HG03460 (cell line): ENCODE measurements around the gene CRYGA.
"Not testable (repeated sequence)": the region's sequence is repeated elsewhere in the genome, so short reads cannot be mapped to it uniquely, and the experiment has no call there.

Experiments used
- ATAC-seq: cut with Tn5 transposase; IDR thresholded peaks from one replicate; pipeline ENCODE4 v1.9.1; 2021; ENCODE audit not compliant: unreplicated experiment

The CRYGA gene

DNA sequence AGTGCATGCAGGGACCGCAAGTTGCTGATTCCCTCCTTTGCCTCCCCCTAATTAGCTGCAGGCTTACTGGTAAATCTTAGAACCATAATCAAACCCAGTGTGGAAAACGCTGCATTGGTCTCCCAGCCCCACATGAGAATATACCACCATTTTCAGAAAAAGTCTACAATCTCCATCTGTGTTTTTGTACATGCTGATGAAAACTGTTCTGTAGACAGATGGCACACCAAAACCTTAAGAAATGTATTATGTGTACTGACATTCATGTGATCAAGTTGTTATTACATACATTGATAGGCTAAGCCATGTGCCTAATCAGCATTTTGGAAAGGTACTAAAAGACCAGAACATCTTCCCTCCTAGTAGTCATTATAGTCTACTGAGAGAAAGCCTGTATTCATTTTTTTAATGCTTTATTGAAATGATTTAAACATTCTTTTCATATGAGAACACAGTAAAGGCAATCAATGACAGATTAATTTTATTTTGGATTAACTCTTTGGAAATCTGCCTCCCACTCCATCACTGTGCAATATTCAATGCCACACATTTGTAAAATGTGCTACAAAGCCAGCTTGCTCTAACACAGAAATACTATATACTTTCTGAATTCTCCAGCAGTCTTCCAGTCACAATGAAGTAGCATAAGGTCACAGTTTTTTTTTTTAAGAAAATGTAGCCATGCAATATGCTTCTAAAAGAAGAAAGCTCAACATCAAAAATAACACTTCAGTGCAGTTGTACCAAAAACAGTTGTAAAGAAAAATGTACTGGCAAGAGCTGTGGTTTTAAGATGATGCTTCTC lies 1.8 kb upstream of the CRYGA start:
- no peak for ATAC-seq

GRCh38 chr2:208156439-208156838 lies 7.0 kb downstream of the CRYGA start:
- no peak for ATAC-seq

DNA sequence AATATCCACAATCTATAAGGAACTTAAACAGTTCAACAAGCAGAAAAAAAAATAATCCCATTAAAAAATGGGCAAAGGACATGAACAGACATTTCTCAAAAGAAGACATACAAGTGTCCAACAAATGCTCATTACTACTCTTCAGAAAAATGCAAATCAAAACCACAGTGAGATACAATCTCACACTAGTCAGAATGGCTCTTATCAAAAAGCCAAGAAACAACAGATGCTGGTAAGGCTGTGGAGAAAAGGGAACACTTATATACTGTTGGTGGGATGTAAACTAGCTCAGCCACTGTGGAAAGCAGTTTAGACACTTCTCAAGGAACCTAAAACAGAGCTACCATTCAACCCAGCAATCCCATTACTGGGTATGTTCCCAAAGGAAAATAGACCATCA lies 10.2 kb downstream of the CRYGA start:
- no peak for ATAC-seq

DNA sequence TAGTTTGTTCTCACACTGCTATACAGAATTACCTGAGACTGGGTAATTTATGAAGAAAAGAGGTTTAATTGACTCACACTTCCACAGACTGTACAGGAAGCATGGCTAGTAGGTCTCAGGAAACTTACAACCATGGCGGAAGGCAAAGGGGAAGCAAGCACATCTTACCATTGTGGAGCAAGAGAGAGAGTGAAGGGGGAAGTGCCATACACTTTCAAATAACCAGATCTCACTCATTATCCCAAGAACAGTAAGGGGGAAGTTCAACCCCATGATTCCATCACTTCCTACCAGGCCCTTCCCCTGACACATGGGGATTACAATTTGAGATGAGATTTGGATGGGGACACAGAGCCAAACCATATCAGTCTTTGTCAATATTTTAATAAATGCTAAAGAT lies 12.4 kb downstream of the CRYGA start:
- no peak for ATAC-seq

DNA sequence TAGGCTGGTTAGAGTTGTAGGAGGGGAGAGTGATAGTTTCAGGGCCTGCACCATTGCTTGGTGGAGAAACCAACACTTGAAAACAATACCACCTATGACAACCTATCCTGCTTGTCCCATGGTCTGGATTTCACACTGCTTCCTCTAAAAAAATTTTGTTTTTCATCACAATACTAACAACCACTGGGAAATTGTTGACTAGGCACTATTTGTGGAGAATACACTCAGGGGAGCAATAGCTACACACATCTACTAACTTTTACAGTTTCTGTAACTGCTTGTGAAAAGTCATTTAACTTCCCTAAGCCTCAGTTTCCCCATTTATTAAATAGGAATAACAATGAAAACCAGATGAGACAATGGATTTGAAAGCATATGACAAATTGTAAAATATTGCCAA lies 13.3 kb downstream of the CRYGA start:
- ATAC-seq, result no peak

DNA sequence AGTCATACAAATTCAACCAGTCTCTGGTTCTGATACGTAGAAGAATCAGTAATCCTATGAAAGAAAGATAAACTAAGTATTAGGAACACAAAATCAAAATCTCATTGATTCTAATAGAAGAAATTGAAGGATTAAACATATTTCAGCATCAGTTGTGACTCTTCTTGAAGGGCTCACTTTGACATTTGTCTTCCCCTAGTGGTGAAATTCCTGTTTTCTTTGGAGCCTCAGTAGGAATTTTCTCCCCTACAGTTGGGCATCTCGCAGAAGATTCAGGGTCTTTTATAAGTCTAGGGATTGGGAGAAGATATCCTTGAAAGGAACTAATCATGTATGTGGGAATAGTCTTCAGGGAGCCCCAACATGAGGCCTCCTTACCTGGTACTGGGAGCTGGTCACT lies 14.6 kb downstream of the CRYGA start:
- no peak for ATAC-seq

GRCh38 chr2:208147759-208148158 lies 15.6 kb downstream of the CRYGA start:
- no peak for ATAC-seq

- no peak for ATAC-seq
Observed at GRCh38 chr2:208147008-208147407, 16.4 kb downstream of the CRYGA start.

DNA sequence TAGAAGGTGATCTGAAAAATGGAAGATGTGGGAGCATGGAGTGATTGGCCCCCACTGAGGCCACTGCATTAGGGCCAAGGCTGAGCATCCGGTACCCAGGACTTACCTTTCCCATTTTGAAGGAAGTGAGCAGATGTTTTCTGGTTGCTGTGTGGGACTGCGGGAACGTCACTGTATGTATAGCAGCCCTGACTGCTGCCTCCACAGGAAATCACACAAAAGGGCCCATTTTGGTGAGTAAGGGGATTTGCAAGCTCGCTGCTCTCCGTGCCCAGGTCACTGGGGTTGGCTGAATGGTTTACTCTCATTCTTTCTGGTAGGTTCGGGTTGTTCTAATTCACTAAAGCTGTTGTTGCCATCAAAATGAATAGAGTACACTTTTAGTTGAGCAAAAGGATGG lies 17.4 kb downstream of the CRYGA start, which contains the start of gene CRYGB:
Gene CRYGB, minus strand, starts transcription at position 153 of the 400 bp plus-strand sequence. Its CDS starts 38 bp downstream, at position 115.
- no peak for ATAC-seq

- no peak for ATAC-seq
Observed at GRCh38 chr2:208142925-208143799, 20.2 kb downstream of the CRYGA start.

GRCh38 chr2:208142240-208142924 lies 21.0 kb downstream of the CRYGA start:
- no peak for ATAC-seq

- ATAC-seq, result no peak
Observed at GRCh38 chr2:208139447-208139846, 23.9 kb downstream of the CRYGA start.

DNA sequence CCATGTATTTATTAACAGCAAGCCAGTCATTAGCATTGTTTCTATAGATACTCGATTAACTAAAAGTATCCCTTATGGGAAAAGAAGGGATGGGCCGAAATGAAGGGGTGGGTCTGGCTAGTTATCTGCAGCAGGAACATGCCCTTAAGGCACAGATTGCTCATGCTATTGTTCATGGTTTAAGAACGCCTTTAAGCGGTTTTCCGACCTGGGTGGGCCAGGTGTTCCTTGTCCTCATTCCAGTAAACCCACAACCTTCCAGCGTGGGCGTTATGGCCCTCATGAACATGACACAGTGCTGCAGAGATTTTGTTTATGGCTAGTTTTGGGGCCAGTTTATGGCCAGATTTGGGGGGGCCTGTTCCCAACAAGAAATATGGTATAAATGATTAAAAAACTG lies 25.1 kb downstream of the CRYGA start:
- not testable (repeated sequence) for ATAC-seq

DNA sequence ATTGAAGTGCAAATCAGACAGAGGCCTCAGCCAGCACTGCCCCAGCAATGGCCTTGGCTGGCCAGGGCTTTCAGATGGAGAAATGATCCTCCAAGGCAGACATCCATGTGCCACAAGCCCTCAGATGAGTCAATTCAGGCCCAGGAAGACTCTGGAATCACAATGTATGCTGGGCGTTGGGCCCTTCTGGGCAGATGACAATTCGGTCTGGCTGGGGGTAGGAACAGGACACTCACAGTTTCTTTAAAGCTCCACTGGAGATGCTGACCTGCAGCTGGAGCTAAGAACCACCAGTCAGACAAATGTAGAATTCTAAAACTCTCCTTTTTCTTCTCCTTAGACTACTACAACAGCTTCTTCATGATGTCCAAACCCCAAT lies 26.7 kb downstream of the CRYGA start:
- no peak for ATAC-seq

GRCh38 chr2:208135794-208136715 lies 27.3 kb downstream of the CRYGA start:
- no peak for ATAC-seq

GRCh38 chr2:208134928-208135586 lies 28.3 kb downstream of the CRYGA start:
- no peak for ATAC-seq

DNA sequence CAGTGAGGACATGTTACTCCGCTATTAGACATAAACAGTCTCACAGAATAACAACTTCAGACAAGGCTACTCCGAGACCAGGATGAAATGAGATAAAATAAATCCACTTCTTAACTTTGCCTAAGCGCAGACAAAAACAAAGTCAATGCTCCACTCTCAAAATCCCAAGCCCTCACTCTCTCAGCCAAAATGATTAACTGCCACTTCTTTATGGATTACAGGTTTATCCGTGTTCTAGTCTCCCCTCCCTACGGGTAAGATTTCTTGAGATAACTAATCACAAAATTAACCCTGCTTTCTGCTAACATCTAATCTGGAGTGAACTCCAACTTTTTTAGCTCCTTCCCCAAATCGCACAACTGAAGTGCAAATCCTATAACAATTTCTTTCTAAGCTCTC lies 32.7 kb downstream of the CRYGA start:
- no peak for ATAC-seq

- no peak for ATAC-seq
Observed at GRCh38 chr2:208129744-208130711, 33.4 kb downstream of the CRYGA start, which contains the start of gene CRYGC. Gene CRYGC (minus strand): TSS chr2:208129828. CDS start chr2:208129792, 36 bp downstream.

DNA sequence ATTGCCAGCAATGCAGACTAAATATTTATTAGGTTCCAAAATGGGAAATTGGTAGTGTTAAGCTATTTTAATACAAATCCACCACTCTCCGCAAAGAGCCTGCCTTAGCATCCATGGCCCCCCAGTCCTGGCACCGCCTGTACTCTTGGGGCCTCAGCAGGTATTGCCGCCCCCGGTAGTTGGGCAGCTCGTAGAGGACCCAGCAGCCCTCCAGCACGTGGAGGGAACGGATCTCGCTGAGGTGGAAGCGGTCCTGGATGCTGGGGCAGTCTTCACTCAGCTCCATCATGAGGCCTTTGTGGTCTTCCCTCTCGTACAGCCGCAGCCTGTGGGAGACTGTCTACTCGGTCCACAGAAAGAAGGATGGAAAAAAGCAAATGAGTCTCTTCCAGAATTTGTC lies 35.3 kb downstream of the CRYGA start:
- no peak for ATAC-seq
